Measurements from ENCODE around the gene SLC66A2.

GRCh38 chr18:79869591-79870300 is 81.7 kb downstream of the SLC66A2 start:
- TF ChIP-seq TAF1 (IDR thresholded peaks at IDR 0.05; ENCODE audit: low read depth): no peak
- TF ChIP-seq RAD21 (IDR thresholded peaks at IDR 0.05; ENCODE audit: low read depth): no peak
- TF ChIP-seq MAX (IDR thresholded peaks at IDR 0.05): no peak
- TF ChIP-seq EP300 (IDR thresholded peaks at IDR 0.05; ENCODE audit: borderline replicate concordance): no peak
- TF ChIP-seq, protein P1, sequence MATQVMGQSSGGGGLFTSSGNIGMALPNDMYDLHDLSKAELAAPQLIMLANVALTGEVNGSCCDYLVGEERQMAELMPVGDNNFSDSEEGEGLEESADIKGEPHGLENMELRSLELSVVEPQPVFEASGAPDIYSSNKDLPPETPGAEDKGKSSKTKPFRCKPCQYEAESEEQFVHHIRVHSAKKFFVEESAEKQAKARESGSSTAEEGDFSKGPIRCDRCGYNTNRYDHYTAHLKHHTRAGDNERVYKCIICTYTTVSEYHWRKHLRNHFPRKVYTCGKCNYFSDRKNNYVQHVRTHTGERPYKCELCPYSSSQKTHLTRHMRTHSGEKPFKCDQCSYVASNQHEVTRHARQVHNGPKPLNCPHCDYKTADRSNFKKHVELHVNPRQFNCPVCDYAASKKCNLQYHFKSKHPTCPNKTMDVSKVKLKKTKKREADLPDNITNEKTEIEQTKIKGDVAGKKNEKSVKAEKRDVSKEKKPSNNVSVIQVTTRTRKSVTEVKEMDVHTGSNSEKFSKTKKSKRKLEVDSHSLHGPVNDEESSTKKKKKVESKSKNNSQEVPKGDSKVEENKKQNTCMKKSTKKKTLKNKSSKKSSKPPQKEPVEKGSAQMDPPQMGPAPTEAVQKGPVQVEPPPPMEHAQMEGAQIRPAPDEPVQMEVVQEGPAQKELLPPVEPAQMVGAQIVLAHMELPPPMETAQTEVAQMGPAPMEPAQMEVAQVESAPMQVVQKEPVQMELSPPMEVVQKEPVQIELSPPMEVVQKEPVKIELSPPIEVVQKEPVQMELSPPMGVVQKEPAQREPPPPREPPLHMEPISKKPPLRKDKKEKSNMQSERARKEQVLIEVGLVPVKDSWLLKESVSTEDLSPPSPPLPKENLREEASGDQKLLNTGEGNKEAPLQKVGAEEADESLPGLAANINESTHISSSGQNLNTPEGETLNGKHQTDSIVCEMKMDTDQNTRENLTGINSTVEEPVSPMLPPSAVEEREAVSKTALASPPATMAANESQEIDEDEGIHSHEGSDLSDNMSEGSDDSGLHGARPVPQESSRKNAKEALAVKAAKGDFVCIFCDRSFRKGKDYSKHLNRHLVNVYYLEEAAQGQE (IDR thresholded peaks at IDR 0.05; ENCODE audit: low read depth): no peak
- TF ChIP-seq CREB1 (IDR thresholded peaks at IDR 0.05; ENCODE audit: low read depth): no peak
